ENCODE results near the gene KCP.

The KCP gene

DNA sequence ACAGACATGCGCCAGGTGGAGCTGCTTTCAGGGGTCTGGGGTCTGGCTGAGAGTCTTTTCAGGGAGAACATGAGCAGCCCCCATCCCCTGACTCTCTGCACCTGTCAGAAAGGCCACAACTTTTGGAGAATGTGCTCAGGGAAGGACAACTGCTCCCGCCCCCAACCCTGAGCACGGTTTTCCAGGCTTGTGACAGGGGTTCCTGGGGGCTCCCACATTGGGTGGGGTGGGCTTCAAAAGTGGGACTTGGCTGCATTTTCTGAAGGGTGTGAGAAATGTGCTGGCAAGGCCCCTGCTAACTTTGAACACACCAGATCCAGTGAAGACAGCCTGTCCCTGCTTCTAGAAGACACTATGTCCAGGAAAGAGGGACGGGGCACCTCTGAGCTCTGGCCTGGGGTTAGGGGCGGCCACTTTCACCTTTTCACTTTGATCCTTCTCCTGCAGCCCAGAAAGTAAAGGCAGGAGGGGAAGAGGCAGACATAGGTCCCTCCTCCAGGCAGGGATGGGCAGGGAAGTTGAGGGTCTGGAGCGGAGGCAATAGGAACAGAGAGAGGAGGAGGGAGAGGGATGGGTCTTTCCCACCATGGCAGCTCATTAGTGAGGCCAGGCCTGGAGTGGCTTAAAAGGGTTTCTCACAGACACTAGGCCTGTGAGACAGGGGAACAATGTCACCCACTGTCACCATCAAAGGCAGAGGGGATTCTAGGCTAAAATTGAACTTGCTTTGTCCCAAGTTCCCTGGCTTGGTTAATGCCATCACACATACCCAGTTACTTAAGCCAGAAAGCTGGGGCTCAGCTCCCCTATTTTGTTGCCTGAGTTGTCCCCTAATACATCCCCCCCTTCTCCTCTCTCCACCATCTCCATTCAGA lies 1.5 kb downstream of the KCP start:
- Histone ChIP-seq H3K4me3 (replicated peaks; ENCODE audit: insufficient read depth, low read length) (no peak overlapping the region), H3K27ac (replicated peaks) (no peak overlapping the region), H3K27me3 (ENCODE audit: insufficient read depth, poor library complexity, severe bottlenecking) (peaks cover 5% of the 10 kb centered on the region)
- TF ChIP-seq REST (IDR thresholded peaks at IDR 0.05; ENCODE audit: insufficient replicate concordance, low read depth): no peak
- TF ChIP-seq GABPA (IDR thresholded peaks at IDR 0.05; ENCODE audit: low read depth): no peak
- TF ChIP-seq SPI1 (IDR thresholded peaks at IDR 0.05; ENCODE audit: borderline replicate concordance, low read depth): no peak
- no peak for TF ChIP-seq POLR2AphosphoS5 (IDR thresholded peaks at IDR 0.05; ENCODE audit: low read depth)
- TF ChIP-seq, protein P1, sequence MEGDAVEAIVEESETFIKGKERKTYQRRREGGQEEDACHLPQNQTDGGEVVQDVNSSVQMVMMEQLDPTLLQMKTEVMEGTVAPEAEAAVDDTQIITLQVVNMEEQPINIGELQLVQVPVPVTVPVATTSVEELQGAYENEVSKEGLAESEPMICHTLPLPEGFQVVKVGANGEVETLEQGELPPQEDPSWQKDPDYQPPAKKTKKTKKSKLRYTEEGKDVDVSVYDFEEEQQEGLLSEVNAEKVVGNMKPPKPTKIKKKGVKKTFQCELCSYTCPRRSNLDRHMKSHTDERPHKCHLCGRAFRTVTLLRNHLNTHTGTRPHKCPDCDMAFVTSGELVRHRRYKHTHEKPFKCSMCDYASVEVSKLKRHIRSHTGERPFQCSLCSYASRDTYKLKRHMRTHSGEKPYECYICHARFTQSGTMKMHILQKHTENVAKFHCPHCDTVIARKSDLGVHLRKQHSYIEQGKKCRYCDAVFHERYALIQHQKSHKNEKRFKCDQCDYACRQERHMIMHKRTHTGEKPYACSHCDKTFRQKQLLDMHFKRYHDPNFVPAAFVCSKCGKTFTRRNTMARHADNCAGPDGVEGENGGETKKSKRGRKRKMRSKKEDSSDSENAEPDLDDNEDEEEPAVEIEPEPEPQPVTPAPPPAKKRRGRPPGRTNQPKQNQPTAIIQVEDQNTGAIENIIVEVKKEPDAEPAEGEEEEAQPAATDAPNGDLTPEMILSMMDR (IDR thresholded peaks at IDR 0.05; ENCODE audit: insufficient read depth, low read length): no peak
- no peak for DNase-seq (ENCODE audit: low read depth in 1 of 2, low spot score in 1 of 2)

GRCh38 chr7:128906766-128907559 lies 3.5 kb downstream of the KCP start:
- DNase-seq (ENCODE audit: low read depth in 1 of 2, low spot score in 1 of 2): no peak
- Histone ChIP-seq H3K27ac (replicated peaks) (no peak overlapping the region), H3K4me3 (replicated peaks; ENCODE audit: insufficient read depth, low read length) (no peak overlapping the region), H3K27me3 (ENCODE audit: insufficient read depth, poor library complexity, severe bottlenecking) (peaks cover 4% of the 10 kb centered on the region)
- TF ChIP-seq SPI1 (IDR thresholded peaks at IDR 0.05; ENCODE audit: borderline replicate concordance, low read depth): no peak

DNA sequence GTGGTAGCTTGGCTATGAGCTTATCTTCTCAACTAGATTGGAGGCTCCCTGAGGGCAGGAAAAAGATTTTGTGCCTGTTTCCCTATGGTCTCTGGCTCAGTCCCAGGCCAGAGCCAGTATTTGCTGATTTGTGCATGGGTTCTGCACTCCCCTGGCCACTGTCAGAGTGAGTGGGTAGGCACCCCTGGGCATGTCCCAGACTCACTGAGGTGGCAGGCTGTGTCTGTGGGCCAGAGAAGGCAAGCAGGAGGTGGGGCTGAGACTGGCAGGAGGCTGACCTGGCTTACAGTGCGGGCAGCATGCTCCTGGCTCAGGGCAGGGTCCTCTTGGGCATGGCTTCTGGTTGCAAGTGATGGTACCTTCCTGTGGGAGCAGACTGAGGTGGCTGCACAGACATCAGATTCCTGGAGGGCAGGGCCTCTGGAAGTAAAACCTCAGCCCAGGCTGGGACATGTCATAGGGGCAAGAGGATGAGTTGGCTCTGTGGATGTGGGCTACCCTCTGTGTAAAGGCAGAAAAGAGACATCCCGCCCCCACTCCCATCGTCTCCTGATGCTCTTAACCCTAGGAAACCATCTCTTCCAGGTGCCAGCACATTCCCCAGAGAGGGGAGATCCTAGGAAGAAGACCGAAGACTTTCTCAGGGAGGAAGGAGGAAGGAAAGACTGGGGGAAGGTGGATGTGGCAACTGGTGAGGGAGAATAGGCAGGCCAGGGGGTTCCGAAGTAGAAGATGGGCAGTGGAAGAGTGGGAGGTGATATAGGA lies 4.3 kb downstream of the KCP start:
- DNase-seq (ENCODE audit: low read depth in 1 of 2, low spot score in 1 of 2): no peak
- no peak overlapping the region for H3K27ac ChIP-seq (replicated peaks)
- no peak overlapping the region for H3K4me3 ChIP-seq (replicated peaks; ENCODE audit: insufficient read depth, low read length)
- TF ChIP-seq REST (IDR thresholded peaks at IDR 0.05; ENCODE audit: insufficient replicate concordance, low read depth) (no peak), GABPA (IDR thresholded peaks at IDR 0.05; ENCODE audit: low read depth) (no peak), POLR2AphosphoS5 (IDR thresholded peaks at IDR 0.05; ENCODE audit: low read depth) (no peak), SPI1 (IDR thresholded peaks at IDR 0.05; ENCODE audit: borderline replicate concordance, low read depth) (no peak)
- TF ChIP-seq, protein P1 (IDR thresholded peaks at IDR 0.05; ENCODE audit: insufficient read depth, low read length): no peak
- peaks cover 4% of the 10 kb centered on the region for H3K27me3 ChIP-seq (ENCODE audit: insufficient read depth, poor library complexity, severe bottlenecking)
